K562 (cell line): ENCODE measurements around the gene ERMP1. TPM values are rescaled to one million over a fixed set of nuclear protein-coding genes. Genes with fewer than 3 reads are reported as not detected.

Experiments
- FOXK1 ChIP-seq: sonication (generic); formaldehyde crosslinking; IDR thresholded peaks from 2 replicates; pipeline ENCODE4 v1.8.0; 2022; ENCODE audit warnings: missing genetic modification reagents, mild to moderate bottlenecking, borderline replicate concordance
- GABPA ChIP-seq: fragments of 200-800 bp; sonication (Bioruptor generic); conservative IDR thresholded peaks from 2 replicates; pipeline ENCODE4 v1.6.1; 2016; ENCODE audit warnings: low read depth, missing genetic modification characterization, missing compliant biosample characterization
- HMGN3 ChIP-seq: IDR thresholded peaks from 2 replicates; pipeline ENCODE4 v1.6.1; 2011; ENCODE audit warnings: borderline replicate concordance, low read depth, mild to moderate bottlenecking, mixed read lengths, low read length; ENCODE audit not compliant: insufficient read length; ENCODE audit errors: extremely low read depth
- NCOA2 ChIP-seq, 2 experiments: fragments of 450-650 bp; IDR thresholded peaks; 2 replicates each; pipeline ENCODE4 v1.6.1; 2018; ENCODE audit warnings: mild to moderate bottlenecking in 2 of 2, moderate library complexity in 1 of 2; ENCODE audit not compliant: partially characterized antibody in 2 of 2
- RBM25 ChIP-seq: fragments of 200-400 bp; formaldehyde crosslinking; IDR thresholded peaks from 2 replicates; pipeline ENCODE4 v1.6.1; 2018; ENCODE audit warnings: low read length, low read depth, moderate library complexity; ENCODE audit not compliant: severe bottlenecking
- ZNF121 ChIP-seq: sonication (generic); formaldehyde crosslinking; conservative IDR thresholded peaks from 2 replicates; pipeline ENCODE4 v1.8.0; 2022; ENCODE audit warnings: missing genetic modification reagents
- polyA plus RNA-seq, 8 experiments: library from polyadenylated mRNA; depleted of rRNA in 4 of 8; stranded (reverse) in 5 of 8; unstranded in 3 of 8; fragments of >200 nt; fragmentation: Nextera tagmentation in 2 of 8; fragmentation: Illumina TruSeq in 1 of 8; extraction: Ambion mirVana in 2 of 8; extraction: Trizol in 1 of 8; gene quantifications; 2 replicates each; pipeline versions ENCODE4 v1.2.1 to v1.2.3, GENCODE V29; 2011 to 2014; ENCODE audit warnings: inconsistent platforms in 1 of 8, missing spikeins in 1 of 8
- total RNA-seq, 7 experiments: library from RNA; depleted of rRNA in 6 of 7; stranded (reverse); fragments of >200 nt in 6 of 7; fragmentation: Illumina TruSeq in 2 of 7; extraction: Trizol in 2 of 7; gene quantifications; 2 replicates each; pipeline versions ENCODE4 v1.2.1 to v1.2.3, GENCODE V29; 2011 to 2021; ENCODE audit warnings: low replicate concordance in 1 of 7
- TF ChIP-seq, protein P1 (sequence below): fragments of 250-450 bp; sonication (Bioruptor Pico); IDR thresholded peaks from 2 replicates; pipeline ENCODE4 v1.4.0; 2020
- TF ChIP-seq, protein P2 (sequence below), 3 experiments: fragments of 200-800 bp in 1 of 3; sonication (Bioruptor generic) in 1 of 3; sonication (generic) in 1 of 3; formaldehyde crosslinking in 1 of 3; IDR thresholded peaks; 2 replicates each; pipeline versions ENCODE4 v1.6.1 to v1.8.0; 2016 to 2022; ENCODE audit warnings: mild to moderate bottlenecking in 2 of 3, missing compliant biosample characterization in 2 of 3, missing genetic modification characterization in 2 of 3, missing genetic modification reagents in 1 of 3
- TF ChIP-seq, protein P3 (sequence below), 2 experiments: fragments of 450-650 bp; IDR thresholded peaks; 2 replicates each; pipeline ENCODE4 v1.6.1; 2016

The ERMP1 gene
- total and polyA plus RNA-seq, 9 of the 15 experiments (the other 6 are each of a cell fraction or from before 2014, with no cell fraction given) = 2.5 to 26.3 (median 12.6) TPM

DNA sequence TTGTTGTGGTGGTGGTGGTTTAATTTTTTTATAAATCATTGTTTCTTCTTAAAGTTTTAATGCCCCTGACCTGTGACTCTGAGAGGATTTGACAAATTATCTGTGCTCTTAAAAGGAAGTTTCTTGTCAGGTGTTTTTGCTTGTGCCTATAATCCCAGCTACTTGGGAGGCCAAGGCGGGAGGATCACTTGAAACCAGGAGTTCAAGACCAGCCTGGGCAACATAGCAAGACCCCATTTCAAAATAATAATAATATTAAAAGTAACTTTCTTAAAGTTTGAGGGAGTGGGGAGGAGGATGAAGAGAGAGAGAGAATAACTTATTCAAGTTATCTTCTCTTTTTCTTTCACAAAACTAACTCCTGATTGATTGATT is 12.2 kb upstream of the ERMP1 start (continued):
- TF ChIP-seq, protein P1, sequence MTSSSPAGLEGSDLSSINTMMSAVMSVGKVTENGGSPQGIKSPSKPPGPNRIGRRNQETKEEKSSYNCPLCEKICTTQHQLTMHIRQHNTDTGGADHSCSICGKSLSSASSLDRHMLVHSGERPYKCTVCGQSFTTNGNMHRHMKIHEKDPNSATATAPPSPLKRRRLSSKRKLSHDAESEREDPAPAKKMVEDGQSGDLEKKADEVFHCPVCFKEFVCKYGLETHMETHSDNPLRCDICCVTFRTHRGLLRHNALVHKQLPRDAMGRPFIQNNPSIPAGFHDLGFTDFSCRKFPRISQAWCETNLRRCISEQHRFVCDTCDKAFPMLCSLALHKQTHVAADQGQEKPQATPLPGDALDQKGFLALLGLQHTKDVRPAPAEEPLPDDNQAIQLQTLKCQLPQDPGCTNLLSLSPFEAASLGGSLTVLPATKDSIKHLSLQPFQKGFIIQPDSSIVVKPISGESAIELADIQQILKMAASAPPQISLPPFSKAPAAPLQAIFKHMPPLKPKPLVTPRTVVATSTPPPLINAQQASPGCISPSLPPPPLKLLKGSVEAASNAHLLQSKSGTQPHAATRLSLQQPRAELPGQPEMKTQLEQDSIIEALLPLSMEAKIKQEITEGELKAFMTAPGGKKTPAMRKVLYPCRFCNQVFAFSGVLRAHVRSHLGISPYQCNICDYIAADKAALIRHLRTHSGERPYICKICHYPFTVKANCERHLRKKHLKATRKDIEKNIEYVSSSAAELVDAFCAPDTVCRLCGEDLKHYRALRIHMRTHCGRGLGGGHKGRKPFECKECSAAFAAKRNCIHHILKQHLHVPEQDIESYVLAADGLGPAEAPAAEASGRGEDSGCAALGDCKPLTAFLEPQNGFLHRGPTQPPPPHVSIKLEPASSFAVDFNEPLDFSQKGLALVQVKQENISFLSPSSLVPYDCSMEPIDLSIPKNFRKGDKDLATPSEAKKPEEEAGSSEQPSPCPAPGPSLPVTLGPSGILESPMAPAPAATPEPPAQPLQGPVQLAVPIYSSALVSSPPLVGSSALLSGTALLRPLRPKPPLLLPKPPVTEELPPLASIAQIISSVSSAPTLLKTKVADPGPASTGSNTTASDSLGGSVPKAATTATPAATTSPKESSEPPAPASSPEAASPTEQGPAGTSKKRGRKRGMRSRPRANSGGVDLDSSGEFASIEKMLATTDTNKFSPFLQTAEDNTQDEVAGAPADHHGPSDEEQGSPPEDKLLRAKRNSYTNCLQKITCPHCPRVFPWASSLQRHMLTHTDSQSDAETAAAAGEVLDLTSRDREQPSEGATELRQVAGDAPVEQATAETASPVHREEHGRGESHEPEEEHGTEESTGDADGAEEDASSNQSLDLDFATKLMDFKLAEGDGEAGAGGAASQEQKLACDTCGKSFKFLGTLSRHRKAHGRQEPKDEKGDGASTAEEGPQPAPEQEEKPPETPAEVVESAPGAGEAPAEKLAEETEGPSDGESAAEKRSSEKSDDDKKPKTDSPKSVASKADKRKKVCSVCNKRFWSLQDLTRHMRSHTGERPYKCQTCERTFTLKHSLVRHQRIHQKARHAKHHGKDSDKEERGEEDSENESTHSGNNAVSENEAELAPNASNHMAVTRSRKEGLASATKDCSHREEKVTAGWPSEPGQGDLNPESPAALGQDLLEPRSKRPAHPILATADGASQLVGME (CRISPR knock-in tag) = no peak
- TF ChIP-seq HMGN3 (no peak), GABPA (tag) (0 out of 2 replicates have a peak, but pooled peaks have one; percentile 22), FOXK1 (CRISPR knock-in tag) (no peak), RBM25 (peak; percentile 47), NCOA2 (IDR thresholded peaks at IDR 0.05; ENCODE audit: partially characterized antibody in 2 of 2) (no peak), ZNF121 (CRISPR knock-in tag) (peak; percentile 67)
- TF ChIP-seq, protein P2, sequence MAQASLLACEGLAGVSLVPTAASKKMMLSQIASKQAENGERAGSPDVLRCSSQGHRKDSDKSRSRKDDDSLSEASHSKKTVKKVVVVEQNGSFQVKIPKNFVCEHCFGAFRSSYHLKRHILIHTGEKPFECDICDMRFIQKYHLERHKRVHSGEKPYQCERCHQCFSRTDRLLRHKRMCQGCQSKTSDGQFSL (CRISPR knock-in tag; IDR thresholded peaks at IDR 0.05) = no peak
- TF ChIP-seq, protein P2 (tag; IDR thresholded peaks at IDR 0.05) = no peak
- TF ChIP-seq, protein P3, sequence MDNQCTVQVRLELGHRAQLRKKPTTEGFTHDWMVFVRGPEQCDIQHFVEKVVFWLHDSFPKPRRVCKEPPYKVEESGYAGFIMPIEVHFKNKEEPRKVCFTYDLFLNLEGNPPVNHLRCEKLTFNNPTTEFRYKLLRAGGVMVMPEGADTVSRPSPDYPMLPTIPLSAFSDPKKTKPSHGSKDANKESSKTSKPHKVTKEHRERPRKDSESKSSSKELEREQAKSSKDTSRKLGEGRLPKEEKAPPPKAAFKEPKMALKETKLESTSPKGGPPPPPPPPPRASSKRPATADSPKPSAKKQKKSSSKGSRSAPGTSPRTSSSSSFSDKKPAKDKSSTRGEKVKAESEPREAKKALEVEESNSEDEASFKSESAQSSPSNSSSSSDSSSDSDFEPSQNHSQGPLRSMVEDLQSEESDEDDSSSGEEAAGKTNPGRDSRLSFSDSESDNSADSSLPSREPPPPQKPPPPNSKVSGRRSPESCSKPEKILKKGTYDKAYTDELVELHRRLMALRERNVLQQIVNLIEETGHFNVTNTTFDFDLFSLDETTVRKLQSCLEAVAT (IDR thresholded peaks at IDR 0.05) = no peak
